Suprapubic skin (tissue), 3 donors: ENCODE results near the gene STX8.

Experiments
- CTCF ChIP-seq, 2 donors: fragments of 200-600 bp in 1 of 2; fragments of 450-650 bp in 1 of 2; sonication (generic) in 1 of 2; IDR thresholded peaks; one replicate each; pipeline ENCODE4 v1.5.1; 2016 to 2019; ENCODE audit warnings: antibody characterized with exemption in 2 of 2, mild to moderate bottlenecking in 1 of 2, moderate library complexity in 1 of 2
- POLR2AphosphoS5 ChIP-seq, 3 donors: sonication (generic); formaldehyde crosslinking; IDR thresholded peaks; one replicate each; pipeline ENCODE4 v1.6.1; 2017; ENCODE audit warnings: antibody characterized with exemption in 3 of 3

GRCh38 chr17:9553181-9553580 lies 22.4 kb downstream of the STX8 start:
- TF ChIP-seq CTCF (IDR thresholded peaks at IDR 0.05) (no peak), POLR2AphosphoS5 (IDR thresholded peaks at IDR 0.05) (no peak)
